ENCODE results near the gene EBF3. TPM values are rescaled to one million over a fixed set of nuclear protein-coding genes. Genes with fewer than 3 reads are reported as not detected.

The EBF3 gene
- total and polyA plus RNA-seq, 4 donors: 0.13 to 23.3 (median 4.3) TPM

DNA sequence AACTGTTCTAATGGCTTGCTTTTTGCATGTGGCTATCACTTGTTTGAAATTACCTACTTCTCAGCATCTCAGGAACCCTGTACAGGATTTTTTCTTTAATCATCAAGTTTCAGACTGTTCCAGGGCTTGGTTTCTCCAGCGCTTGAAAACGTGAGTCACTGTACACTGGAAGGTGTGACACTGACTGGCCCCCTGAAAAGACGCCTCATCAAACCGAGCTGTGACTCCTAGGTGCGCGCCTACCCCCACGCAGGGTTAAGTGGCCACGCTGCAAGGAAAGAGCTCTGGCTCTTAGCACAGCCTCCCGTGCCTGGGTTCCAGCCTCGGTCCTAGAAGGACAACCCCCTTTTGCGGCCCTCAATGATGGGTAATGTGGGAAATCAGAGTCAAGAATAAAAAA is 81.0 kb downstream of the EBF3 start:
- no peak overlapping the region for H3K4me3 ChIP-seq (ENCODE audit: low read length in 2 of 2)
- intact Hi-C loops (cut with DNase I): loop anchor here in 1 of 2 donors (10.0 kb wide), 1 partner anchor 92 kb away; no protein-coding TSS in a partner anchor

GRCh38 chr10:129882291-129883010 is 81.6 kb downstream of the EBF3 start:
- 86% methylated on average over 9 of the region's 9 CpGs for WGBS, 2 donors
- Histone ChIP-seq H3K27me3 (ENCODE audit: control insufficient read depth in 1 of 2, insufficient read depth in 2 of 2, low read length in 1 of 2) (no peaks in the 10 kb centered on the region), H3K4me3 (ENCODE audit: low read length in 2 of 2) (no peak overlapping the region), H3K9me3 (ENCODE audit: control insufficient read depth, low read length) (no peaks in the 10 kb centered on the region), H3K27ac (ENCODE audit: low read depth in 1 of 2, low read length in 2 of 2) (no peak overlapping the region), H3K4me1 (ENCODE audit: control insufficient read depth in 1 of 2, insufficient read depth in 2 of 2, low read length in 2 of 2) (no peaks in the 10 kb centered on the region), H3K36me3 (ENCODE audit: control insufficient read depth in 1 of 2, insufficient read depth in 2 of 2, low read length in 1 of 2) (no peaks in the 10 kb centered on the region)
- intact Hi-C loops (cut with DNase I): loop anchor here in 1 of 2 donors (10.0 kb wide), 1 partner anchor 92 kb away; no protein-coding TSS in a partner anchor
- DNase-seq: no peak
- ATAC-seq (ENCODE audit: low FRiP score): no peak

More for the DNA sequence above, 81.0 kb downstream of the EBF3 start:
- ATAC-seq (ENCODE audit: low FRiP score) (no peak), DNase-seq (no peak)
- 74 to 82% methylated on average over 11 of the region's 11 CpGs for WGBS, 2 donors
- Histone ChIP-seq H3K4me1 (ENCODE audit: control insufficient read depth in 1 of 2, insufficient read depth in 2 of 2, low read length in 2 of 2) (no peaks in the 10 kb centered on the region), H3K27me3 (ENCODE audit: control insufficient read depth in 1 of 2, insufficient read depth in 2 of 2, low read length in 1 of 2) (no peaks in the 10 kb centered on the region), H3K36me3 (ENCODE audit: control insufficient read depth in 1 of 2, insufficient read depth in 2 of 2, low read length in 1 of 2) (no peaks in the 10 kb centered on the region), H3K27ac (ENCODE audit: low read depth in 1 of 2, low read length in 2 of 2) (no peak overlapping the region), H3K9me3 (ENCODE audit: control insufficient read depth, low read length) (no peaks in the 10 kb centered on the region)

- Histone ChIP-seq H3K4me3 (ENCODE audit: low read length in 2 of 2) (no peak overlapping the region), H3K27ac (ENCODE audit: low read depth in 1 of 2, low read length in 2 of 2) (no peak overlapping the region), H3K36me3 (ENCODE audit: control insufficient read depth in 1 of 2, insufficient read depth in 2 of 2, low read length in 1 of 2) (no peaks in the 10 kb centered on the region), H3K9me3 (ENCODE audit: control insufficient read depth, low read length) (no peaks in the 10 kb centered on the region), H3K27me3 (ENCODE audit: control insufficient read depth in 1 of 2, insufficient read depth in 2 of 2, low read length in 1 of 2) (no peaks in the 10 kb centered on the region), H3K4me1 (ENCODE audit: control insufficient read depth in 1 of 2, insufficient read depth in 2 of 2, low read length in 2 of 2) (no peaks in the 10 kb centered on the region)
- ATAC-seq (ENCODE audit: low FRiP score): no peak
- WGBS, 2 donors: 61 to 67% methylated on average over 6 of the region's 6 CpGs
- no peak for DNase-seq
- intact Hi-C loops (cut with DNase I): loop anchor here in 1 of 2 donors (10.0 kb wide), 1 partner anchor 93 kb away; no protein-coding TSS in a partner anchor
Measured at GRCh38 chr10:129881641-129882040, 82.4 kb downstream of the EBF3 start.

- Histone ChIP-seq H3K27ac (ENCODE audit: low read depth in 1 of 2, low read length in 2 of 2) (no peak overlapping the region), H3K27me3 (ENCODE audit: control insufficient read depth in 1 of 2, insufficient read depth in 2 of 2, low read length in 1 of 2) (no peaks in the 10 kb centered on the region), H3K4me3 (ENCODE audit: low read length in 2 of 2) (no peak overlapping the region), H3K4me1 (ENCODE audit: control insufficient read depth in 1 of 2, insufficient read depth in 2 of 2, low read length in 2 of 2) (no peaks in the 10 kb centered on the region), H3K36me3 (ENCODE audit: control insufficient read depth in 1 of 2, insufficient read depth in 2 of 2, low read length in 1 of 2) (no peaks in the 10 kb centered on the region), H3K9me3 (ENCODE audit: control insufficient read depth, low read length) (no peaks in the 10 kb centered on the region)
- intact Hi-C loops (cut with DNase I): loop anchor here in 1 of 2 donors (10.0 kb wide), 1 partner anchor 94 kb away; no protein-coding TSS in a partner anchor
- DNase-seq (no peak), ATAC-seq (ENCODE audit: low FRiP score) (no peak)
- WGBS, 2 donors: 82% methylated on average over 8 of the region's 8 CpGs
Measured at GRCh38 chr10:129880191-129880870, 83.7 kb downstream of the EBF3 start.

DNA sequence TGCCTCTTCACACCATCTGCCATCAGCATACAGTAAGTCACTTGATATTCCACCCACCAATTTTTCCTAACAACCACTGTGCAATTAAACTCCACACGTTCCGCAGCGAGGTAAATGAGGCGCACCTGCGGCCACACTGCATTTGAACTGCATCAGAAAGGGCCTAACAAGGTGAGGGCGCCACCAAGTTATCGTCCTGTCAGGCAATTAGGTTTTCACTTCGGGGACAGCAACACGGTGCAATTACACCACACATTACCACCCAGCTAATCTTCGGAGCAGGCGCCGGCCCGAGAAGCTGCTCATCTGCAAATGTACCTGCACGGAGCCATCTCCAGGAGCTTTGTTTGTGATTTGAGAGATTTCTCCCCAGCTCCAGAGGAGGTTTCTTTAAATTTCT is 84.4 kb downstream of the EBF3 start:
- no peaks in the 10 kb centered on the region for H3K36me3 ChIP-seq (ENCODE audit: control insufficient read depth in 1 of 2, insufficient read depth in 2 of 2, low read length in 1 of 2)
- no peak for ATAC-seq (ENCODE audit: low FRiP score)
- H3K27ac ChIP-seq (ENCODE audit: low read depth in 1 of 2, low read length in 2 of 2): no peak overlapping the region
- intact Hi-C loops (cut with DNase I): loop anchor here in 1 of 2 donors (10.0 kb wide), 1 partner anchor 95 kb away; no protein-coding TSS in a partner anchor
- H3K4me3 ChIP-seq (ENCODE audit: low read length in 2 of 2): no peak overlapping the region
- H3K27me3 ChIP-seq (ENCODE audit: control insufficient read depth in 1 of 2, insufficient read depth in 2 of 2, low read length in 1 of 2): no peaks in the 10 kb centered on the region
- WGBS, 2 donors: 88 to 93% methylated on average over 14 of the region's 14 CpGs
- no peaks in the 10 kb centered on the region for H3K4me1 ChIP-seq (ENCODE audit: control insufficient read depth in 1 of 2, insufficient read depth in 2 of 2, low read length in 2 of 2)
- no peaks in the 10 kb centered on the region for H3K9me3 ChIP-seq (ENCODE audit: control insufficient read depth, low read length)
- DNase-seq: no peak

DNA sequence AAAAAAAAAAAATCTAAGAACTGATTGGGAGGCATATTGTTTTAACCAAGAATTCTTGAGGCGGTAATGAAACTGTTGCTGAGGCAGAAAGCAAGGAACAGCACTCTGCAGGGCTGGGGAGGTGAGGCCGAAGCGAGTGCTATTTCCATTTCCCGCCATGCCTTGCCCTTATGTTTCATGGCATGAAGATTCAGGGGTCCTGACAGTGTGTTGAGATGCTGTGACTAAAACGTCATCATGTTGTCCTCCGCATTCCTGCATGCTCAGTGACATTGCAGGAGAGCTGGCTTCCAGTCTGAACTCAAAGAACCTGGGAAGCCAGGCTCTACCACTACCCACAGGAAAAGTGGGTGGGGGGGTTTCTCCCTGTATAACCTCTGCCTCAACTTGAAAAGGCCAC is 85.2 kb downstream of the EBF3 start:
- Histone ChIP-seq H3K36me3 (ENCODE audit: control insufficient read depth in 1 of 2, insufficient read depth in 2 of 2, low read length in 1 of 2) (no peaks in the 10 kb centered on the region), H3K27ac (ENCODE audit: low read depth in 1 of 2, low read length in 2 of 2) (no peak overlapping the region)
- WGBS, 2 donors: 79 to 87% methylated on average over 6 of the region's 6 CpGs

GRCh38 chr10:129877773-129878371 is 86.2 kb downstream of the EBF3 start:
- 70% methylated on average over 9 of the region's 9 CpGs for WGBS, 2 donors
- H3K4me1 ChIP-seq (ENCODE audit: control insufficient read depth in 1 of 2, insufficient read depth in 2 of 2, low read length in 2 of 2): no peaks in the 10 kb centered on the region
- ATAC-seq (ENCODE audit: low FRiP score) (no peak), DNase-seq (peak in 1 of 2 donors; percentile 47)
- intact Hi-C loops (cut with DNase I): no loop called here
- no peaks in the 10 kb centered on the region for H3K27me3 ChIP-seq (ENCODE audit: control insufficient read depth in 1 of 2, insufficient read depth in 2 of 2, low read length in 1 of 2)
- H3K36me3 ChIP-seq (ENCODE audit: control insufficient read depth in 1 of 2, insufficient read depth in 2 of 2, low read length in 1 of 2): no peaks in the 10 kb centered on the region
- H3K9me3 ChIP-seq (ENCODE audit: control insufficient read depth, low read length): no peaks in the 10 kb centered on the region
- no peak overlapping the region for H3K27ac ChIP-seq (ENCODE audit: low read depth in 1 of 2, low read length in 2 of 2)
- H3K4me3 ChIP-seq (ENCODE audit: low read length in 2 of 2): no peak overlapping the region

More for the DNA sequence above, 85.2 kb downstream of the EBF3 start:
- Histone ChIP-seq H3K4me1 (ENCODE audit: control insufficient read depth in 1 of 2, insufficient read depth in 2 of 2, low read length in 2 of 2) (no peaks in the 10 kb centered on the region), H3K4me3 (ENCODE audit: low read length in 2 of 2) (no peak overlapping the region), H3K27me3 (ENCODE audit: control insufficient read depth in 1 of 2, insufficient read depth in 2 of 2, low read length in 1 of 2) (no peaks in the 10 kb centered on the region), H3K9me3 (ENCODE audit: control insufficient read depth, low read length) (no peaks in the 10 kb centered on the region)
- ATAC-seq (ENCODE audit: low FRiP score) (no peak), DNase-seq (no peak)
- intact Hi-C loops (cut with DNase I): no loop called here

DNA sequence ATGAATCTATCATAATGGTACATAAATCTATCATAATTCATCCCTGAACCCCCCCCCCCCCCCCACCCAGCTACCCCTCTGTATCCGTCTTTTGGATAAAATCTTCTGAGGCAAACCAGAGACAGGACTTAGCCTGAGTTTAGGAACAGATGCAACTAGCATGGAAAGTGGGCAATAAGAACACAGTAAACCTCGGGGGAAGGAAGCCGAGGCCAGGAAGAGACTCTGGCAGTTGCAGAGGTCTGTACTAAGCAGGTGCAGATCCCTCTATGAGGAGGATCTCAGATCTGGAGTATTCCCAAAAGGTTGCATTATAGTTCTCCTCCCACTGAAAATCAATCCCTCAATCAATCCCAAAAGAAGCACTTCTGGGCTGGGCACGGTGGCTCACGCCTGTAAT is 87.2 kb downstream of the EBF3 start:
- Histone ChIP-seq H3K4me1 (ENCODE audit: control insufficient read depth in 1 of 2, insufficient read depth in 2 of 2, low read length in 2 of 2) (no peaks in the 10 kb centered on the region), H3K9me3 (ENCODE audit: control insufficient read depth, low read length) (no peaks in the 10 kb centered on the region), H3K36me3 (ENCODE audit: control insufficient read depth in 1 of 2, insufficient read depth in 2 of 2, low read length in 1 of 2) (no peaks in the 10 kb centered on the region), H3K4me3 (ENCODE audit: low read length in 2 of 2) (no peak overlapping the region), H3K27me3 (ENCODE audit: control insufficient read depth in 1 of 2, insufficient read depth in 2 of 2, low read length in 1 of 2) (no peaks in the 10 kb centered on the region), H3K27ac (ENCODE audit: low read depth in 1 of 2, low read length in 2 of 2) (no peak overlapping the region)
- intact Hi-C loops (cut with DNase I): no loop called here
- peak in 1 of 2 donors; percentile 44 for DNase-seq
- ATAC-seq (ENCODE audit: low FRiP score): no peak
- 76 to 81% methylated on average over 5 of the region's 5 CpGs for WGBS, 2 donors
